ENCODE results near the gene KPNA6.

DNA sequence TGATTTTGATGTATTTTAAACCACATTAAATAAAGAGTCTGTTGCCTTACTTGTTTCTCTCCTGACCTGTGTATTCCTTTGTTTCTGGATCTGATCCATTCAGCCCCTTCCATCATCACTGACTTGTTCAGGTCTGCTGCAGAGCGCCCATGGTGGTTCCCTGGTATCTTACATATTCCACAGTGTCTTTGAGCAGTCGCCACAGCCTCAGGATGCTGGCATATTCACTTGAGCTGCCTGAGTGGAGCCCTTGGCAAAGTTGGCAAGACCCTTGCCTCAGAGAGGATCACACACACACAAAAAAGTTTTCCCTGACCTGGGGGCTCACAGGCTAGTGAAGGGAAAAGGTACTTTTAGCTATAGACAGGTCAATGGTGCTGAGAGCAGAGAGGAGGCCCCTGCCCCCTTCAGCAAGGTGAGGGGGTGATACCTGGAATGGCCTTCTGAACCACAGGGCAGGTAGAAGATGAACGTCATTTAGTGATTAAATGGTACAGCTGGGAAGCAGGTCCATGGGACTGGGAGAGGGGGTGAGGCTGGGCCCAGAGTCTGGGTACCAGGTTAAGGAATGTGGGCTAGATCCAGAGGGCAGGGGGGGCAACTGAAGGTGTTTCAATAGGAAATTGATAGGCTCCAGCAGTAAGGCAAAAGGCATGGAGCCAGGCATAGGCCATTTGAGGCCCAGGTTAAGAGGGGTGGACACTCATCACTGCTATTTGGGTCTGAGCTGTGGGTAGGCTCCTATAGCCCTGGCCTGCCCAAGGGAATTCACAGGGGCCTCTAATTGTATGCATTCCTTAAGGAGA is 90.6 kb downstream of the KPNA6 start:
- TF ChIP-seq, protein P1, sequence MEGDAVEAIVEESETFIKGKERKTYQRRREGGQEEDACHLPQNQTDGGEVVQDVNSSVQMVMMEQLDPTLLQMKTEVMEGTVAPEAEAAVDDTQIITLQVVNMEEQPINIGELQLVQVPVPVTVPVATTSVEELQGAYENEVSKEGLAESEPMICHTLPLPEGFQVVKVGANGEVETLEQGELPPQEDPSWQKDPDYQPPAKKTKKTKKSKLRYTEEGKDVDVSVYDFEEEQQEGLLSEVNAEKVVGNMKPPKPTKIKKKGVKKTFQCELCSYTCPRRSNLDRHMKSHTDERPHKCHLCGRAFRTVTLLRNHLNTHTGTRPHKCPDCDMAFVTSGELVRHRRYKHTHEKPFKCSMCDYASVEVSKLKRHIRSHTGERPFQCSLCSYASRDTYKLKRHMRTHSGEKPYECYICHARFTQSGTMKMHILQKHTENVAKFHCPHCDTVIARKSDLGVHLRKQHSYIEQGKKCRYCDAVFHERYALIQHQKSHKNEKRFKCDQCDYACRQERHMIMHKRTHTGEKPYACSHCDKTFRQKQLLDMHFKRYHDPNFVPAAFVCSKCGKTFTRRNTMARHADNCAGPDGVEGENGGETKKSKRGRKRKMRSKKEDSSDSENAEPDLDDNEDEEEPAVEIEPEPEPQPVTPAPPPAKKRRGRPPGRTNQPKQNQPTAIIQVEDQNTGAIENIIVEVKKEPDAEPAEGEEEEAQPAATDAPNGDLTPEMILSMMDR (conservative IDR thresholded peaks at IDR 0.05; ENCODE audit: low read depth, low read length) = no peak
- TF ChIP-seq EZH2 (IDR thresholded peaks at IDR 0.05; ENCODE audit: low read length, unreplicated experiment) (no peak), EZH2phosphoT487 (IDR thresholded peaks at IDR 0.05; ENCODE audit: borderline replicate concordance, low read length) (no peak)
